LNCAP (cell line): ENCODE measurements around the gene C2orf72.

Experiments
- CTCF ChIP-seq: fragments of 450-650 bp; IDR thresholded peaks from 2 replicates; pipeline ENCODE4 v1.5.1; 2017; ENCODE audit warnings: mild to moderate bottlenecking

C2orf72 gene

DNA sequence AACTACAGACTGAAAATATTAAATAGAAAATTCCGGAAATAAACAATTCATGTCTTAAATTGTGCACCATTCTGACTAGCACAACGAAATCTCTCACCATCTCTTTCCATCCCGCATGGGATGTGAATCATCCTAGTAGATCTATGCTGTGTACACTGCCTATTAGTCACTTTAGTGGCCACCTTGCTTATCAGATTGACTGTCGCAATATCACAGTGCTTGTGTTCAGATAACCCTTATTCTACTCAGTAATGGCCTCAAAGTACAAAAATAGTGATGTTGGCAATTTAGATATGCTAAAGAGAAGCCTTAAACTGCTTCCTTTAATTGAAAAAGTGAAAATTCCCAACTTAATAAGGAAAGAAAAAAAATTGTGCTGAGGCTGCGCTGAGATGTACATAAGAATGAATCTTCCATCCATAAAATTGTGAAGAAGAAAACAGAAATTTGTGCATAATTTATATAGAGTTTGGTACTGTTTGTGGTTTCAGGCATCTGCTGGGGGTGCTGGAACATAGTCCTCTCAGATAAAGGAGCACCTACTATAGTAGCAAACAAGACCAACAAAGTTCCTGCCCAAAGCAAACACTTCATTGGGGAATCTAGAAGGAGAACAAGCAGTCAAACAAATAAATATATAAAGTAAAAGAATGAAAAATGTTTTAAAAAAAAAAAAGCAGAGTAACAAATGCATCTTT, 31.4 kb downstream of the C2orf72 start:
- TF ChIP-seq CTCF: no peak

GRCh38 chr2:231069379-231070054, 32.2 kb downstream of the C2orf72 start:
- TF ChIP-seq CTCF: no peak

DNA sequence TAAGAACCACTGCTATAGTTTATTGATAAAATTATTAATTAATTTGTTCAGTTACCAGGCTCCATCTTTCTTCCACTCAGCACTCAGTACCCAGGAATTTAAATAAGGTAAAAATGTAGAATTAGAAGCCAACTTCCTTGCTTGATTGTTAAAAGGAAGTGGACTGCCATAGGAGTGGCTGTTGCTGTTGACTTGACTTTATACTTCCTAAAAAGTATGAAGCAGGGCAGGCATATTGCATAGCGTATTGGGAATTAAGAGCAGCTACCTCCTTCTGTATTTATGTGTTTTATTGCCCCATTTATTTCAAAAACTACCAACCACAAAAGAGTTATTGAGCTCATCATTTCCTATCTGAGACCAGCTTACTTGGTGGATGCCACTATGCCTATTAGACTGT, 47.2 kb downstream of the C2orf72 start:
- no peak for TF ChIP-seq CTCF

- no peak for TF ChIP-seq CTCF
These were observed 51.4 kb downstream of the C2orf72 start for GRCh38 chr2:231088754-231089153.

- no peak for TF ChIP-seq CTCF
These were observed 56.6 kb downstream of the C2orf72 start for GRCh38 chr2:231093933-231094332.

- no peak for TF ChIP-seq CTCF
These were observed 57.5 kb downstream of the C2orf72 start for GRCh38 chr2:231094736-231095346.
